ENCODE measurements around the gene MICOS13. TPM values are rescaled to one million over a fixed set of nuclear protein-coding genes. Genes with fewer than 3 reads are reported as not detected.
A peak's percentile ranks its signal among the peaks of the same experiment; 100 is the strongest.

The MICOS13 gene
- total and polyA plus RNA-seq, 12 donors: 122 to 658 (median 139) TPM

- no peak for TF ChIP-seq CTCF (IDR thresholded peaks at IDR 0.05)
Measured at GRCh38 chr19:5671600-5671999, 8.7 kb downstream of the MICOS13 start.

GRCh38 chr19:5669212-5669611 is 11.1 kb downstream of the MICOS13 start:
- ATAC-seq (peak in 2 of 8 donors; percentile 6 to 22), DNase-seq (no peak)
- intact Hi-C loops (cut with DNase I): no loop called here
- Histone ChIP-seq H3K9me3 (no peaks in the 10 kb centered on the region), H3K27me3 (no peaks in the 10 kb centered on the region), H3K36me3 (peaks cover 5 to 78% (median 58%) of the 10 kb centered on the region in 9 donors), H3K4me1 (no peaks in the 10 kb centered on the region), H3K4me3 (no peak overlapping the region), H3K27ac (no peak overlapping the region)
- TF ChIP-seq CTCF (IDR thresholded peaks at IDR 0.05): no peak
- 81 to 85% methylated on average over 11 of the region's 11 CpGs for WGBS, 2 donors

More at GRCh38 chr19:5671600-5671999, 8.7 kb downstream of the MICOS13 start:
- WGBS, 2 donors: 95% methylated on average over 7 of the region's 7 CpGs
- intact Hi-C loops (cut with DNase I): no loop called here
- DNase-seq (no peak), ATAC-seq (no peak)
- Histone ChIP-seq H3K4me1 (peaks cover 0 to 16% (median 6%) of the 10 kb centered on the region in 9 donors), H3K36me3 (peaks cover 0 to 54% (median 34%) of the 10 kb centered on the region in 9 donors), H3K27ac (no peak overlapping the region), H3K27me3 (no peaks in the 10 kb centered on the region), H3K4me3 (no peak overlapping the region), H3K9me3 (no peaks in the 10 kb centered on the region)

GRCh38 chr19:5667751-5668271 is 12.5 kb downstream of the MICOS13 start:
- WGBS, 2 donors: 84 to 86% methylated on average over 22 of the region's 22 CpGs
- Histone ChIP-seq H3K27me3 (no peaks in the 10 kb centered on the region), H3K4me3 (no peak overlapping the region), H3K27ac (no peak overlapping the region), H3K36me3 (peaks cover 14 to 92% (median 72%) of the 10 kb centered on the region in 9 donors), H3K4me1 (no peaks in the 10 kb centered on the region), H3K9me3 (no peaks in the 10 kb centered on the region)
- peak in 4 of 8 donors; percentile 14 to 23 (median 14) for ATAC-seq
- DNase-seq: no peak
- no peak for TF ChIP-seq CTCF (IDR thresholded peaks at IDR 0.05)
- intact Hi-C loops (cut with DNase I): no loop called here

GRCh38 chr19:5666921-5667610 is 13.2 kb downstream of the MICOS13 start:
- TF ChIP-seq CTCF (IDR thresholded peaks at IDR 0.05): no peak
- Histone ChIP-seq H3K4me3 (no peak overlapping the region), H3K4me1 (no peaks in the 10 kb centered on the region), H3K36me3 (peaks cover 14 to 98% (median 80%) of the 10 kb centered on the region in 9 donors), H3K9me3 (no peaks in the 10 kb centered on the region), H3K27ac (no peak overlapping the region), H3K27me3 (no peaks in the 10 kb centered on the region)
- ATAC-seq: peak in 4 of 8 donors; percentile 3 to 22 (median 13)
- DNase-seq: no peak
- WGBS, 2 donors: 85 to 88% methylated on average over 26 of the region's 26 CpGs
- intact Hi-C loops (cut with DNase I): no loop called here
